OCI-LY1 (cell line): ENCODE results near the gene S100A14.

ENCODE experiments used
- CTCF ChIP-seq: fragments of 200-600 bp; sonication (generic), shearing (Covaris generic); IDR thresholded peaks from 2 replicates; pipeline ENCODE4 v1.5.1; 2017; ENCODE audit warnings: mild to moderate bottlenecking, antibody characterized with exemption, low read length, moderate library complexity, mixed read lengths
- EZH2 ChIP-seq: fragments of 200-600 bp; sonication (generic), shearing (Covaris generic); IDR thresholded peaks from 2 replicates; pipeline ENCODE4 v1.8.0; 2017; ENCODE audit warnings: borderline replicate concordance, mixed run types, mild to moderate bottlenecking, antibody characterized with exemption, low read length, moderate library complexity, mixed read lengths

- TF ChIP-seq CTCF (no peak), EZH2 (no peak)
Observed at GRCh38 chr1:153633754-153634665, 17.9 kb upstream of the S100A14 start, which contains the start of gene CHTOP.
